ENCODE results near the gene TMEM266. TPM values are rescaled to one million over a fixed set of nuclear protein-coding genes. Genes with fewer than 3 reads are reported as not detected.

The TMEM266 gene
- total RNA-seq, 1 donor from 2014 or later = 1.4 TPM

- Histone ChIP-seq H3K27ac (no peak overlapping the region), H3K9me3 (no peaks in the 10 kb centered on the region), H3K36me3 (peaks cover 3% of the 10 kb centered on the region), H3K4me3 (no peak overlapping the region), H3K4me1 (no peaks in the 10 kb centered on the region), H3K27me3 (ENCODE audit: low read depth) (no peaks in the 10 kb centered on the region)
- intact Hi-C loops (cut with DNase I) = no loop called here
- ATAC-seq (peak; percentile 41 to 52), DNase-seq (no peak)
- TF ChIP-seq, protein P1, sequence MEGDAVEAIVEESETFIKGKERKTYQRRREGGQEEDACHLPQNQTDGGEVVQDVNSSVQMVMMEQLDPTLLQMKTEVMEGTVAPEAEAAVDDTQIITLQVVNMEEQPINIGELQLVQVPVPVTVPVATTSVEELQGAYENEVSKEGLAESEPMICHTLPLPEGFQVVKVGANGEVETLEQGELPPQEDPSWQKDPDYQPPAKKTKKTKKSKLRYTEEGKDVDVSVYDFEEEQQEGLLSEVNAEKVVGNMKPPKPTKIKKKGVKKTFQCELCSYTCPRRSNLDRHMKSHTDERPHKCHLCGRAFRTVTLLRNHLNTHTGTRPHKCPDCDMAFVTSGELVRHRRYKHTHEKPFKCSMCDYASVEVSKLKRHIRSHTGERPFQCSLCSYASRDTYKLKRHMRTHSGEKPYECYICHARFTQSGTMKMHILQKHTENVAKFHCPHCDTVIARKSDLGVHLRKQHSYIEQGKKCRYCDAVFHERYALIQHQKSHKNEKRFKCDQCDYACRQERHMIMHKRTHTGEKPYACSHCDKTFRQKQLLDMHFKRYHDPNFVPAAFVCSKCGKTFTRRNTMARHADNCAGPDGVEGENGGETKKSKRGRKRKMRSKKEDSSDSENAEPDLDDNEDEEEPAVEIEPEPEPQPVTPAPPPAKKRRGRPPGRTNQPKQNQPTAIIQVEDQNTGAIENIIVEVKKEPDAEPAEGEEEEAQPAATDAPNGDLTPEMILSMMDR (IDR thresholded peaks at IDR 0.05) = peak; percentile 51
These were observed 175.5 kb downstream of the TMEM266 start for GRCh38 chr15:76235186-76235826.

GRCh38 chr15:76236350-76236749 lies 176.6 kb downstream of the TMEM266 start:
- H3K4me3 ChIP-seq = no peak overlapping the region
- H3K9me3 ChIP-seq = no peaks in the 10 kb centered on the region
- TF ChIP-seq, protein P1 (IDR thresholded peaks at IDR 0.05) = no peak
- ATAC-seq (no peak), DNase-seq (no peak)
- H3K4me1 ChIP-seq = no peaks in the 10 kb centered on the region
- no peaks in the 10 kb centered on the region for H3K36me3 ChIP-seq
- H3K27me3 ChIP-seq (ENCODE audit: low read depth) = no peaks in the 10 kb centered on the region
- H3K27ac ChIP-seq = no peak overlapping the region
- intact Hi-C loops (cut with DNase I) = no loop called here

DNA sequence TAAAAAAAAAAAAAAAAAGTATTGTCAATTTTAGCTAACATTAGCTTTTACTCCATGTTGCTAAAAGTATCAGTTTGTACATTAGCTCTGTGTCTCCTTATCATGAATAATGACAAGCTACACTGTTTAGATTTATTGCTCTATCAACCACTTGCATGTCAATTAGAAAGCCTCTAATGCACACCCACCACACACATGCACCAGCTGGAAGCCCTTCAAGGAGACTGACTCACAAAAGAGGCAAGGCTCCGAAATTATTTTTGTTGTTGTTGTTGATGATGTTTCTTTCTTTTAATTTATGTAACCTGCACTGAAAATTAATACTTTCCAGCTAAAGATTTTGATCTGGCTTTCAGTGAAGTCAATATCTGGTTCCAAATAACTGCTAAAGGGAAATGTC lies 180.0 kb downstream of the TMEM266 start:
- Histone ChIP-seq H3K4me3 (no peak overlapping the region), H3K9me3 (no peaks in the 10 kb centered on the region), H3K27ac (no peak overlapping the region), H3K4me1 (no peaks in the 10 kb centered on the region), H3K27me3 (ENCODE audit: low read depth) (no peaks in the 10 kb centered on the region), H3K36me3 (peaks cover 11% of the 10 kb centered on the region)
- intact Hi-C loops (cut with DNase I) = no loop called here
- ATAC-seq = no peak
- TF ChIP-seq, protein P1 (IDR thresholded peaks at IDR 0.05) = no peak
- DNase-seq = no peak

- Histone ChIP-seq H3K27ac (no peak overlapping the region), H3K36me3 (peaks cover 11% of the 10 kb centered on the region), H3K4me3 (no peak overlapping the region), H3K27me3 (ENCODE audit: low read depth) (no peaks in the 10 kb centered on the region), H3K4me1 (no peaks in the 10 kb centered on the region), H3K9me3 (no peaks in the 10 kb centered on the region)
- DNase-seq = no peak
- ATAC-seq = no peak
- TF ChIP-seq, protein P1 (IDR thresholded peaks at IDR 0.05) = no peak
- intact Hi-C loops (cut with DNase I) = no loop called here
These were observed 185.4 kb downstream of the TMEM266 start for GRCh38 chr15:76245072-76245610.

DNA sequence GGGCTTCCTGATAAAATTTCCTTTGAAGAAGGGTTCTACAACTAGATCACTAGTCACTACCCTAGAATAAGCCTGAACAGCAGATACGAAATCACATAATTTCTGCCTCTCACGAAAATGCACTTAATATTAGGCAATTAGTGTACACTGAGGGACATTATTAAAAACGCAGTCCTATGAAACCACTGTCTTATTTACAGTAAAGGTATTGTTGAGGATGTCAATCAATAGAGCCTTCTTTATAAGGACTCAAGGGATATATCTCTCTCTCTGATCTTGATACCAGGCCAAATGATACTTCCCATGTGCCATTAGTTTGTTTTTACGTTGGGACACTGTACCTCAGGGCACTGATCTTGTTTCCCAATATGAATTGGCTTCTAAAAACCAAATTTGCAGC lies 191.9 kb downstream of the TMEM266 start:
- Histone ChIP-seq H3K9me3 (peaks cover 7% of the 10 kb centered on the region), H3K27ac (no peak overlapping the region), H3K27me3 (ENCODE audit: low read depth) (no peaks in the 10 kb centered on the region), H3K4me3 (no peak overlapping the region), H3K36me3 (no peaks in the 10 kb centered on the region), H3K4me1 (no peaks in the 10 kb centered on the region)
- TF ChIP-seq, protein P1 (IDR thresholded peaks at IDR 0.05) = no peak
- DNase-seq = no peak
- no peak for ATAC-seq
- intact Hi-C loops (cut with DNase I) = no loop called here

Measured in lower lobe of right lung (tissue), 2 donors.